ENCODE data around the gene ATP1A1.

The ATP1A1 gene

GRCh38 chr1:116328671-116329070 is 44.4 kb upstream of the ATP1A1 start:
- ChIA-PET POLR2A (no interaction called here), CTCF (no interaction called here)
- H3K4me3 ChIP-seq (ENCODE audit: low read depth, low read length) = no peak overlapping the region
- no peak for DNase-seq (ENCODE audit: low read depth, low spot score)
- no peak for TF ChIP-seq CTCF (IDR thresholded peaks at IDR 0.05; ENCODE audit: insufficient read depth, low read length, missing control alignments)

GRCh38 chr1:116329524-116330341 is 43.3 kb upstream of the ATP1A1 start:
- TF ChIP-seq CTCF (IDR thresholded peaks at IDR 0.05; ENCODE audit: insufficient read depth, low read length, missing control alignments) = no peak
- CTCF ChIA-PET = no interaction called here
- DNase-seq (ENCODE audit: low read depth, low spot score) = no peak
- POLR2A ChIA-PET = no interaction called here
- no peak overlapping the region for H3K4me3 ChIP-seq (ENCODE audit: low read depth, low read length)

- POLR2A ChIA-PET = no interaction called here
- no peak for DNase-seq (ENCODE audit: low read depth, low spot score)
- H3K4me3 ChIP-seq (ENCODE audit: low read depth, low read length) = no peak overlapping the region
- CTCF ChIA-PET = no interaction called here
- no peak for TF ChIP-seq CTCF (IDR thresholded peaks at IDR 0.05; ENCODE audit: insufficient read depth, low read length, missing control alignments)
Measured at GRCh38 chr1:116330342-116330652, 42.7 kb upstream of the ATP1A1 start.

- POLR2A ChIA-PET = no interaction called here
Measured at GRCh38 chr1:116330846-116331245, 42.2 kb upstream of the ATP1A1 start.

GRCh38 chr1:116331523-116331922 is 41.5 kb upstream of the ATP1A1 start:
- CTCF ChIA-PET = no interaction called here

More at GRCh38 chr1:116330846-116331245, 42.2 kb upstream of the ATP1A1 start:
- TF ChIP-seq CTCF (IDR thresholded peaks at IDR 0.05; ENCODE audit: insufficient read depth, low read length, missing control alignments) = no peak
- H3K4me3 ChIP-seq (ENCODE audit: low read depth, low read length) = no peak overlapping the region
- CTCF ChIA-PET = no interaction called here
- no peak for DNase-seq (ENCODE audit: low read depth, low spot score)

GRCh38 chr1:116332451-116332850 is 40.6 kb upstream of the ATP1A1 start:
- CTCF ChIA-PET = no interaction called here
- no peak overlapping the region for H3K4me3 ChIP-seq (ENCODE audit: low read depth, low read length)
- POLR2A ChIA-PET = no interaction called here
- no peak for TF ChIP-seq CTCF (IDR thresholded peaks at IDR 0.05; ENCODE audit: insufficient read depth, low read length, missing control alignments)
- DNase-seq (ENCODE audit: low read depth, low spot score) = no peak

More at GRCh38 chr1:116331523-116331922, 41.5 kb upstream of the ATP1A1 start:
- DNase-seq (ENCODE audit: low read depth, low spot score) = no peak
- no peak for TF ChIP-seq CTCF (IDR thresholded peaks at IDR 0.05; ENCODE audit: insufficient read depth, low read length, missing control alignments)
- no peak overlapping the region for H3K4me3 ChIP-seq (ENCODE audit: low read depth, low read length)
- POLR2A ChIA-PET = no interaction called here
